GM12878 (cell line): ENCODE measurements around the gene SMG9. TPM values are rescaled to one million over a fixed set of nuclear protein-coding genes. Genes with fewer than 3 reads are reported as not detected.

Experiments used
- ATAC-seq: fragments of 200-7000 bp; cut with Tn5 transposase; 3 replicates; pipeline ENCODE4 v1.9.1; 2020; ENCODE audit warnings: mild to moderate bottlenecking, moderate library complexity
- BruUV-seq: library from RNA; stranded (reverse); fragments of 400-500 nt; replicated peaks from 2 replicates; lab custom pipeline; 2021; lab: Mats Ljungman, UMichigan
- CTCF ChIA-PET: fragments of 300-600 bp; sonication (Branson Sonifier 250); formaldehyde crosslinking; extraction: SDS; loops from one replicate; lab custom pipeline; 2021; ENCODE audit warnings: inconsistent platforms; lab: Yijun Ruan, JAX
- POLR2A ChIA-PET: fragments of 350-600 bp; formaldehyde crosslinking; extraction: SDS; loops from one replicate; lab custom pipeline; 2021; ENCODE audit warnings: inconsistent platforms; lab: Charles Lee
- RAD21 ChIA-PET: fragments of 300-600 bp; sonication (Branson Sonifier 250); formaldehyde crosslinking; loops from one replicate; lab custom pipeline; 2023; ENCODE audit warnings: antibody characterized with exemption; ENCODE audit not compliant: unreplicated experiment; lab: Charles Lee
- SMC1A ChIA-PET: fragments of 300-600 bp; sonication (Branson Sonifier 250); formaldehyde crosslinking; loops from one replicate; lab custom pipeline; 2023; ENCODE audit not compliant: unreplicated experiment, uncharacterized antibody; lab: Charles Lee
- DNase-seq: peaks from one replicate; pipeline ENCODE4 v3.0.0-alpha.2; 2011; ENCODE audit warnings: low read depth, low spot score
- FAIRE-seq: peaks from 3 replicates; lab custom pipeline; 2011; peaks lifted over from hg19 to GRCh38; lab: Jason Lieb, UNC
- H2AFZ ChIP-seq: 2 replicates; pipeline ENCODE4 v1.6.0; 2011; ENCODE audit warnings: low read depth, low read length, control low read depth; ENCODE audit not compliant: control insufficient read depth
- H3K27ac ChIP-seq: 2 replicates; pipeline ENCODE4 v1.5.1; 2011; ENCODE audit warnings: control low read depth; ENCODE audit not compliant: control insufficient read depth, insufficient read depth
- H3K27me3 ChIP-seq, 2 experiments: replicated peaks in 1 of 2; 2 replicates each; pipeline versions ENCODE4 v1.6.0 to v1.6.1; 2011; ENCODE audit warnings: low read length in 1 of 2; ENCODE audit not compliant: control insufficient read depth in 2 of 2, insufficient read depth in 2 of 2
- H3K36me3 ChIP-seq, 2 experiments: 2 replicates each; pipeline ENCODE4 v1.5.1; 2011; ENCODE audit warnings: low read length in 1 of 2; ENCODE audit not compliant: control insufficient read depth in 2 of 2, insufficient read depth in 2 of 2
- H3K4me1 ChIP-seq: 2 replicates; pipeline ENCODE4 v1.6.1; 2011; ENCODE audit warnings: mild to moderate bottlenecking, low read length, moderate library complexity, mixed read lengths; ENCODE audit not compliant: control insufficient read depth, insufficient read depth
- H3K4me2 ChIP-seq: 2 replicates; pipeline ENCODE4 v1.6.0; 2011; ENCODE audit warnings: control low read depth; ENCODE audit not compliant: control insufficient read depth, insufficient read depth
- H3K4me3 ChIP-seq: fragments of 200-600 bp; sonication (generic); 2 replicates; pipeline ENCODE4 v1.5.1; 2016
- H3K79me2 ChIP-seq: 2 replicates; pipeline ENCODE4 v1.6.0; 2011; ENCODE audit warnings: low read length; ENCODE audit not compliant: control insufficient read depth, insufficient read depth
- H3K9ac ChIP-seq: 2 replicates; pipeline ENCODE4 v1.8.0; 2011; ENCODE audit warnings: low read length, control low read depth, mixed read lengths; ENCODE audit not compliant: control insufficient read depth, insufficient read depth
- H3K9me3 ChIP-seq: replicated peaks from 3 replicates; pipeline ENCODE4 v1.5.1; 2011; ENCODE audit warnings: mild to moderate bottlenecking, low read length; ENCODE audit not compliant: control insufficient read depth, insufficient read depth
- H4K20me1 ChIP-seq: 2 replicates; pipeline ENCODE4 v1.6.0; 2011; ENCODE audit not compliant: control insufficient read depth, insufficient read depth
- ATF7 ChIP-seq: fragments of 450-650 bp; IDR thresholded peaks from 2 replicates; pipeline ENCODE4 v1.6.1; 2016; ENCODE audit warnings: low read depth, mild to moderate bottlenecking
- CBFB ChIP-seq: IDR thresholded peaks from 2 replicates; pipeline ENCODE4 v1.6.1; 2016; ENCODE audit warnings: antibody characterized with exemption, low read depth
- DPF2 ChIP-seq: fragments of 450-650 bp; IDR thresholded peaks from 2 replicates; pipeline ENCODE4 v1.6.1; 2017; ENCODE audit warnings: mild to moderate bottlenecking
- ESRRA ChIP-seq: IDR thresholded peaks from 2 replicates; pipeline ENCODE4 v1.6.1; 2012; ENCODE audit warnings: mild to moderate bottlenecking, low read length, improper control_type of control experiment
- ETV6 ChIP-seq, 2 experiments: fragments of 450-650 bp in 1 of 2; IDR thresholded peaks in 1 of 2; conservative IDR thresholded peaks in 1 of 2; 2 replicates each; pipeline ENCODE4 v1.6.1; 2014; ENCODE audit warnings: antibody characterized with exemption in 1 of 2, borderline replicate concordance in 1 of 2, low read depth in 1 of 2, mild to moderate bottlenecking in 1 of 2, moderate library complexity in 1 of 2
- HDAC2 ChIP-seq: fragments of 200-600 bp; sonication (generic); IDR thresholded peaks from 2 replicates; pipeline ENCODE4 v1.6.1; 2017
- HDGF ChIP-seq: fragments of 450-650 bp; IDR thresholded peaks from 2 replicates; pipeline ENCODE4 v1.6.1; 2016; ENCODE audit warnings: antibody characterized with exemption
- IKZF2 ChIP-seq, 2 experiments: fragments of 450-650 bp; IDR thresholded peaks; 2 replicates each; pipeline ENCODE4 v1.6.1; 2017; ENCODE audit warnings: mild to moderate bottlenecking in 2 of 2, moderate library complexity in 2 of 2
- IRF4 ChIP-seq: IDR thresholded peaks from 2 replicates; pipeline ENCODE4 v1.6.1; 2011; ENCODE audit warnings: low read depth, low read length
- KAT2A ChIP-seq: conservative IDR thresholded peaks from 2 replicates; pipeline ENCODE4 v1.6.1; 2011; ENCODE audit warnings: low read depth, low read length; ENCODE audit not compliant: control insufficient read depth
- MEF2B ChIP-seq: fragments of 450-650 bp; IDR thresholded peaks from 2 replicates; pipeline ENCODE4 v1.6.1; 2018; ENCODE audit warnings: mild to moderate bottlenecking, moderate library complexity; ENCODE audit not compliant: partially characterized antibody, poor library complexity, severe bottlenecking
- MXI1 ChIP-seq: fragments of 150-350 bp; IDR thresholded peaks from 2 replicates; pipeline ENCODE4 v1.6.1; 2011; ENCODE audit warnings: low read depth, mild to moderate bottlenecking, inconsistent platforms, low read length, improper control_type of control experiment
- POLR2AphosphoS2 ChIP-seq: IDR thresholded peaks from 2 replicates; pipeline ENCODE4 v1.6.1; 2011; ENCODE audit warnings: low read depth, mild to moderate bottlenecking, low read length, improper control_type of control experiment, moderate library complexity
- RBBP5 ChIP-seq: fragments of 200-600 bp; sonication (generic); conservative IDR thresholded peaks from 2 replicates; pipeline ENCODE4 v1.6.1; 2016
- RELA ChIP-seq: fragments of 450-650 bp; IDR thresholded peaks from 2 replicates; pipeline ENCODE4 v1.8.0; 2014; ENCODE audit warnings: borderline replicate concordance; ENCODE audit not compliant: partially characterized antibody
- RUNX3 ChIP-seq: IDR thresholded peaks from 2 replicates; pipeline ENCODE4 v1.6.1; 2012; ENCODE audit warnings: low read length, inconsistent platforms
- SIN3A ChIP-seq: IDR thresholded peaks from 2 replicates; pipeline ENCODE4 v1.6.1; 2012; ENCODE audit warnings: low read depth, low read length, improper control_type of control experiment
- SMAD1 ChIP-seq: fragments of 450-650 bp; IDR thresholded peaks from 2 replicates; pipeline ENCODE4 v1.6.1; 2018; ENCODE audit warnings: mild to moderate bottlenecking, low read depth; ENCODE audit not compliant: partially characterized antibody
- SMC3 ChIP-seq: IDR thresholded peaks from 2 replicates; pipeline ENCODE4 v1.6.1; 2011; ENCODE audit warnings: low read length, improper control_type of control experiment, borderline replicate concordance
- STAT1 ChIP-seq: fragments of 450-650 bp; conservative IDR thresholded peaks from 2 replicates; pipeline ENCODE4 v1.6.1; 2014; ENCODE audit warnings: antibody characterized with exemption, mild to moderate bottlenecking
- SUZ12 ChIP-seq: fragments of 200-600 bp; sonication (generic); IDR thresholded peaks from one replicate; pipeline ENCODE4 v1.6.1; 2018; ENCODE audit warnings: antibody characterized with exemption, mild to moderate bottlenecking; ENCODE audit not compliant: unreplicated experiment
- TCF3 ChIP-seq: IDR thresholded peaks from 2 replicates; pipeline ENCODE4 v1.6.1; 2012; ENCODE audit warnings: low read depth, mild to moderate bottlenecking, low read length, borderline replicate concordance; ENCODE audit not compliant: insufficient read depth
- ZNF217 ChIP-seq: fragments of 450-650 bp; IDR thresholded peaks from 2 replicates; pipeline ENCODE4 v1.6.1; 2017; ENCODE audit warnings: antibody characterized with exemption, mild to moderate bottlenecking
- WGBS: methylation state at CpG from one replicate; pipeline ENCODE4 v1.1.6; 2016; ENCODE audit warnings: low lambda C conversion rate; ENCODE audit not compliant: insufficient replicate concordance, insufficient coverage; ENCODE audit errors: missing lambda C conversion rate; 5-methylcytosine and 5-hydroxymethylcytosine counted together
- in situ Hi-C: fragments of 300-500 bp; cut with MboI; formaldehyde crosslinking; loops from 9 replicates; pipeline ENCODE4 v1.14.3; 2018; ENCODE audit warnings: mixed read lengths
- intact Hi-C: fragments of 100-400 bp; cut with micrococcal nuclease; formaldehyde crosslinking; loops from one replicate; pipeline ENCODE4 v1.14.2; 2022; ENCODE audit not compliant: unreplicated experiment
- polyA plus RNA-seq, 11 experiments: library from polyadenylated mRNA; depleted of rRNA in 4 of 11; unstranded in 6 of 11; stranded (reverse) in 5 of 11; fragments of >200 nt; fragmentation: Nextera tagmentation in 4 of 11; fragmentation: Illumina TruSeq in 1 of 11; extraction: Ambion mirVana in 4 of 11; extraction: Trizol in 1 of 11; gene quantifications; 1 replicate in 1 of 11; 2 replicates in 10 of 11; pipeline versions ENCODE4 v1.2.1 to v1.2.3, GENCODE V29; 2011 to 2016; ENCODE audit warnings: inconsistent platforms in 2 of 11, missing spikeins in 2 of 11, low read depth in 1 of 11
- total RNA-seq, 4 experiments: library from RNA; depleted of rRNA in 3 of 4; stranded (reverse); fragments of >200 nt in 3 of 4; fragmentation: Illumina TruSeq in 1 of 4; extraction: Trizol in 1 of 4; gene quantifications; 2 replicates each; pipeline versions ENCODE4 v1.2.1 to v1.2.3, GENCODE V29; 2013 to 2021
- TF ChIP-seq, protein P1 (sequence below): fragments of 450-650 bp; IDR thresholded peaks from 2 replicates; pipeline ENCODE4 v1.6.1; 2016; ENCODE audit warnings: mild to moderate bottlenecking

The SMG9 gene
- total and polyA plus RNA-seq, 10 of the 15 experiments (the other 5 are each of a cell fraction or from before 2014, with no cell fraction given), result 0.69 to 52.2 (median 28.1) TPM

DNA sequence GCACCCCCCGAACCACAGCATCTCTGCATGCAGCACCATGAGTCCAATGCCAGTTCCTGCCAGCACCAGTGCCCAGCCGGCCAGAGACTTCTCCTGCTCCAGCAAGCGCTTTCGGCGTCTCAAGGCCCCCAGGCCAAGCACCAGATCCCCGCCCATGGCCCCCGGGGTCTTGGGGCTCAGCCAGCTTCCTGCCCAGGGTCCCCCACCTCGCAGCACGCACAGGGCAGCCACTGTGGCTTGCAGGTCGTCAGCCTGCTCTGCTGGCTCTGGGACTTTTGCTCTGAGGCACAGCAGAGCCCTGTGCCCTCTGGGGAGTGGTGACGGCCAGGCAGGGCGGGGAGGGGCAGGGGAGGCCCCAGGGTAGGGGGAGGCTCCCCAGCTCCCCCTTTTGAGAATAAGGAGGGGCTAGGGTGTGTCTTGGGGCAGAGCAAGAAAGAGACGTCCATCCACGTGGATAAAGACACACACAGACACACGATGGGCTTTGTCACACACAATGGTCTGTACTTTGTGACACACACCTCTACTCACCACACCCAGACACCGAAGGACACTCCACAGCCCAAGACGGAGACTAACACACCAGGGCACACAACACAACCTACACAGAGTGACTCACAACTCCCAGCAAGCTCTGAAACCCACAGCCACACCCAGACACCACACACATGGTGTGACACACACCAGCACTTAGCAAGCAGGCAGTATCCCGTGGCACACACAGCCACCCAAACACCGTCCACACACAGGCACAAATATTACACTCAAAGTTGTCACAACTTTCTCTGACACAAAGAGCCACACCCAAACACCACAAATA, 26.2 kb upstream of the SMG9 start, which contains the start of gene KCNN4:
TSS of gene KCNN4 (minus strand) at position 268 of the 820 bp plus-strand sequence. CDS start at position 156, 112 bp downstream.
- peaks cover 53% of the 10 kb centered on the region for H3K79me2 ChIP-seq
- H3K27me3 ChIP-seq, result no peaks in the 10 kb centered on the region
- ChIA-PET SMC1A (interaction anchor here (0.6 to 8.3 kb wide), 7 partner anchors 9 to 128 kb away, joined by 3 to 325 read pairs (median 5); partner anchors contain the start of genes PLAUR and SMG9), POLR2A (interaction anchor here (1.6 to 8.4 kb wide), 3 partner anchors 21 to 154 kb away, joined by 3 to 389 read pairs (median 79); partner anchors contain the start of genes SMG9 and ZNF45), CTCF (interaction anchor here (0.7 to 9.2 kb wide), 7 partner anchors 9 to 197 kb away, joined by 3 to 324 read pairs (median 8); partner anchors contain the start of gene SMG9), RAD21 (interaction anchor here (0.6 to 7.4 kb wide), 8 partner anchors 15 to 112 kb away, joined by 3 to 148 read pairs (median 45); partner anchors contain the start of genes PLAUR and SMG9)
- 9% methylated on average over 18 of the region's 19 CpGs for WGBS
- no peaks in the 10 kb centered on the region for H3K9me3 ChIP-seq
- intact Hi-C loops (loop anchor here (2.0 to 10.0 kb wide), 2 partner anchors 186 to 336 kb away; no protein-coding TSS in a partner anchor), in situ Hi-C loops (no loop called here)
- ATAC-seq (peak; percentile 73), FAIRE-seq (no peak), DNase-seq (no peak)
- no peaks in the 10 kb centered on the region for H3K36me3 ChIP-seq
- peak within 1 kb of the TSS; percentile 68 for H2AFZ ChIP-seq
- peak within 1 kb of the TSS; percentile 88 for H3K9ac ChIP-seq
- H3K4me2 ChIP-seq, result peak within 1 kb of the TSS; percentile 83
- no peaks in the 10 kb centered on the region for H4K20me1 ChIP-seq
- peaks cover 68% of the 10 kb centered on the region for H3K4me1 ChIP-seq
- peak within 1 kb of the TSS; percentile 95 for H3K27ac ChIP-seq
- no TSS peak for BruUV-seq
- H3K4me3 ChIP-seq, result peak within 1 kb of the TSS; percentile 100
- TF ChIP-seq RBBP5 (no peak), SUZ12 (no peak), SMAD1 (peak; percentile 63), SMC3 (no peak), ESRRA (no peak), ATF7 (0 out of 2 replicates have a peak, but pooled peaks have one; percentile 13), IKZF2 (IDR thresholded peaks at IDR 0.05) (0 out of 4 replicates have a peak, but pooled peaks of 1 of the 2 experiments have one; percentile 32), HDAC2 (no peak), DPF2 (peak; percentile 35; the same call in 1 of the 2 replicates), CBFB (peak; percentile 59; the same call in 1 of the 2 replicates), POLR2AphosphoS2 (peak; percentile 90), SIN3A (peak; percentile 80), STAT1 (0 out of 2 replicates have a peak, but pooled peaks have one; percentile 49), TCF3 (0 out of 2 replicates have a peak, but pooled peaks have one; percentile 27), IRF4 (0 out of 2 replicates have a peak, but pooled peaks have one; percentile 9), HDGF (peak; percentile 91; the same call in 1 of the 2 replicates), MEF2B (peak; percentile 88), ZNF217 (0 out of 2 replicates have a peak, but pooled peaks have one; percentile 38), KAT2A (no peak), ETV6 (conservative IDR thresholded peaks at IDR 0.05 in 1 of 2, IDR thresholded peaks at IDR 0.05 in 1 of 2; ENCODE audit: borderline replicate concordance in 1 of 2, low read depth in 1 of 2) (0 out of 4 replicates have a peak, but pooled peaks of 1 of the 2 experiments have one; percentile 12), MXI1 (peak; percentile 80), RUNX3 (peak; percentile 25; the same call in 1 of the 2 replicates), RELA (peak; percentile 45)
- TF ChIP-seq, protein P1, sequence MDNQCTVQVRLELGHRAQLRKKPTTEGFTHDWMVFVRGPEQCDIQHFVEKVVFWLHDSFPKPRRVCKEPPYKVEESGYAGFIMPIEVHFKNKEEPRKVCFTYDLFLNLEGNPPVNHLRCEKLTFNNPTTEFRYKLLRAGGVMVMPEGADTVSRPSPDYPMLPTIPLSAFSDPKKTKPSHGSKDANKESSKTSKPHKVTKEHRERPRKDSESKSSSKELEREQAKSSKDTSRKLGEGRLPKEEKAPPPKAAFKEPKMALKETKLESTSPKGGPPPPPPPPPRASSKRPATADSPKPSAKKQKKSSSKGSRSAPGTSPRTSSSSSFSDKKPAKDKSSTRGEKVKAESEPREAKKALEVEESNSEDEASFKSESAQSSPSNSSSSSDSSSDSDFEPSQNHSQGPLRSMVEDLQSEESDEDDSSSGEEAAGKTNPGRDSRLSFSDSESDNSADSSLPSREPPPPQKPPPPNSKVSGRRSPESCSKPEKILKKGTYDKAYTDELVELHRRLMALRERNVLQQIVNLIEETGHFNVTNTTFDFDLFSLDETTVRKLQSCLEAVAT, result peak; percentile 63; the same call in 1 of the 2 replicates
